ENCODE data around the gene SNAP47.

DNA sequence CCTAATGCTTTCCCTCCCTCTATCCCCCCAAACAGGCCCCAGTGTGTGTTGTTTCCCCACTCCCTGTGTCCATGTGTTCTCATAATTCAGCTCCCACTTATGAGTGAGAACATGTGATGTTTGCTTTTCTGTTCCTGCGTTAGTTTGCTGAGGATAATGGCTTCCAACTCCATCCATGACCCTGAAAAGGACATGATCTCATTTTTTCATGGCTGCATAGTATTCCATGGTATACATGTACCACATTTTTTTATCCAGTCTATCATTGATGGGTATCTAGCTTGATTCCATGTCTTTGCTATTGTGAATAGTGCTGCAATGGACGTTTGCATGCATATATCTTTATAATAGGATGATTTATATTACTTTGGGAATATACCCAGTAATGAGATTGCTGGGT, 89.0 kb downstream of the SNAP47 start:
- no peak for TF ChIP-seq EZH2phosphoT487 (IDR thresholded peaks at IDR 0.05; ENCODE audit: insufficient read depth, low read depth)
- TF ChIP-seq EZH2 (IDR thresholded peaks at IDR 0.05; ENCODE audit: insufficient read depth, poor library complexity, severe bottlenecking) = no peak

Measured in GM23248 (cell line).